Measurements from ENCODE around the gene GPATCH8.

DNA sequence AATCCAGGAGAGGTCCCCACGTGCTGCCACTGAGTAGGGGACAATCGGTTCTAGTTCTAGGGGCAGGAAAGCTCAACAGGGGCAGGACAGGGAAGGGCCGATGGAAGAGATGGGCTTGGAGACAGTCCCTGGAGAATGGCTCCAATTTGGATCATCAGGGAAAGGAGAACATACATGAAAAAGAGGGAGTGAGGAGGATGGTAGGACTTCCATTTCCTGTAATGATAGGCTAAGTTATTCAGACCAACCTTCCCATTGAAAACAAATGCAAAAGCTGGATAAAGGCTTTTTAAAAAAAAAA lies 20.4 kb upstream of the GPATCH8 start:
- TF ChIP-seq, protein P1, sequence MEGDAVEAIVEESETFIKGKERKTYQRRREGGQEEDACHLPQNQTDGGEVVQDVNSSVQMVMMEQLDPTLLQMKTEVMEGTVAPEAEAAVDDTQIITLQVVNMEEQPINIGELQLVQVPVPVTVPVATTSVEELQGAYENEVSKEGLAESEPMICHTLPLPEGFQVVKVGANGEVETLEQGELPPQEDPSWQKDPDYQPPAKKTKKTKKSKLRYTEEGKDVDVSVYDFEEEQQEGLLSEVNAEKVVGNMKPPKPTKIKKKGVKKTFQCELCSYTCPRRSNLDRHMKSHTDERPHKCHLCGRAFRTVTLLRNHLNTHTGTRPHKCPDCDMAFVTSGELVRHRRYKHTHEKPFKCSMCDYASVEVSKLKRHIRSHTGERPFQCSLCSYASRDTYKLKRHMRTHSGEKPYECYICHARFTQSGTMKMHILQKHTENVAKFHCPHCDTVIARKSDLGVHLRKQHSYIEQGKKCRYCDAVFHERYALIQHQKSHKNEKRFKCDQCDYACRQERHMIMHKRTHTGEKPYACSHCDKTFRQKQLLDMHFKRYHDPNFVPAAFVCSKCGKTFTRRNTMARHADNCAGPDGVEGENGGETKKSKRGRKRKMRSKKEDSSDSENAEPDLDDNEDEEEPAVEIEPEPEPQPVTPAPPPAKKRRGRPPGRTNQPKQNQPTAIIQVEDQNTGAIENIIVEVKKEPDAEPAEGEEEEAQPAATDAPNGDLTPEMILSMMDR (conservative IDR thresholded peaks at IDR 0.05 in 1 of 2, IDR thresholded peaks at IDR 0.05 in 1 of 2; ENCODE audit: low read depth in 1 of 2, low read length in 2 of 2) = no peak
- TF ChIP-seq EZH2 (IDR thresholded peaks at IDR 0.05; ENCODE audit: low read length, missing control alignments) = no peak

Data from fibroblast of lung (primary cell).